Measurements from ENCODE around the gene SIGLEC9.
A peak's percentile ranks its signal among the peaks of the same experiment; 100 is the strongest.

Gene SIGLEC9

GRCh38 chr19:51097166-51097738 lies 27.5 kb upstream of the SIGLEC9 start:
- no peak overlapping the region for H3K4me3 ChIP-seq (ENCODE audit: low read depth, low read length)
- TF ChIP-seq CTCF (conservative IDR thresholded peaks at IDR 0.05; ENCODE audit: low read depth, low read length), result peak; percentile 75
- peak; percentile 71 for DNase-seq (ENCODE audit: low read depth)

- TF ChIP-seq CTCF (conservative IDR thresholded peaks at IDR 0.05; ENCODE audit: low read depth, low read length), result no peak
- DNase-seq (ENCODE audit: low read depth), result no peak
- H3K4me3 ChIP-seq (ENCODE audit: low read depth, low read length), result no peak overlapping the region
These were observed 26.9 kb upstream of the SIGLEC9 start for GRCh38 chr19:51097796-51098195.

GRCh38 chr19:51098365-51099046 lies 26.2 kb upstream of the SIGLEC9 start:
- no peak for TF ChIP-seq CTCF (conservative IDR thresholded peaks at IDR 0.05; ENCODE audit: low read depth, low read length)
- peak; percentile 52 for DNase-seq (ENCODE audit: low read depth)
- H3K4me3 ChIP-seq (ENCODE audit: low read depth, low read length), result no peak overlapping the region

GRCh38 chr19:51099047-51099382 lies 25.7 kb upstream of the SIGLEC9 start:
- TF ChIP-seq CTCF (conservative IDR thresholded peaks at IDR 0.05; ENCODE audit: low read depth, low read length), result no peak
- H3K4me3 ChIP-seq (ENCODE audit: low read depth, low read length), result no peak overlapping the region
- DNase-seq (ENCODE audit: low read depth), result no peak

DNA sequence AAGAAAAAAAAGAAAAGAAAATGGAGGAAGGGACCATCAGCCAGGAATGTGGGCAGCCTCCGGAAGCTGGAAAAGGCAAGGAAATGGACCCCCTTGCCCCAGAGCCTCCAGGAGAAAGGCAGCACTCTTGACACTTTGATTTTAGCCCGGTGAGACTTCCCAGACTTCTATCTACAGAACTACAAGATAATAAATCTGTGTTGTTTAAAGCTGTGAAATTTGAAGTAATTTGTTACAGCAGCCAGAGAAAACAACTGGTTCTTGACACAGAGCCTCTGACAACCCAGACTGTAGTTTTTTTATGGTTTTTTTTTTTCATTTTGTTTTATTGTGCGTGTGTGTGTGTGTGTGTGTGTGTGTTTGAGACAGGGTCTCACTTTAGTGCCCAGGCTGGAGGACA lies 24.1 kb upstream of the SIGLEC9 start:
- no peak overlapping the region for H3K4me3 ChIP-seq (ENCODE audit: low read depth, low read length)
- no peak for DNase-seq (ENCODE audit: low read depth)
- TF ChIP-seq CTCF (conservative IDR thresholded peaks at IDR 0.05; ENCODE audit: low read depth, low read length), result no peak

- DNase-seq (ENCODE audit: low read depth), result no peak
- H3K4me3 ChIP-seq (ENCODE audit: low read depth, low read length), result no peak overlapping the region
- no peak for TF ChIP-seq CTCF (conservative IDR thresholded peaks at IDR 0.05; ENCODE audit: low read depth, low read length)
These were observed 23.4 kb upstream of the SIGLEC9 start for GRCh38 chr19:51101171-51101865.
